COLO668 (cell line): ENCODE data around the gene RIPOR3.

Experiments
- DNase-seq: peaks from one replicate; lab custom pipeline; 2025; ENCODE audit not compliant: unreplicated experiment; lab: John Stamatoyannopoulos, UW

Gene RIPOR3

DNA sequence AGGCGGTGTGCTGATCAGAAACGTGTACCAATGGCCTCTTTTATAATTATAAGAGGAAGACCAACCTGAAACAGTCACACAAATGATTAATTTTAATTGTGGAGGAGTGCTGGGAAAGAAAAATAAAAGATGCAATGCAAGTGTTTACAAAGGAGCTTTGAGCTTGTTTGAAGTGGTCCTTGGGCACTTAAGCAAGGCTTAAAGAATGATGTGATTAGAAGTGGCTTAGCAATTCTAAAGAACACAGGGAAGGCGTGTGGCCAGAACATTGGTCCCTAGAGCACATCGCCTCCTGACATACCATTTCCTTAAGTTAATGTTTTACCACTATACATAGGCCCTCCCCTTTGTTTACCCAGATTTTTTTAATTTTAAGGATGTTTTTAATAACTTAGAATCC lies 155.0 kb downstream of the RIPOR3 start:
- no peak for DNase-seq
